T47D (cell line): ENCODE results near the gene KLHDC7B.

Experiments used
- DNase-seq, 2 experiments: peaks; one replicate each; pipeline versions ENCODE4 v3.0.0 to v3.0.0-alpha.2; 2011 to 2012; ENCODE audit warnings: low read depth in 1 of 2, low spot score in 1 of 2
- JUND ChIP-seq: IDR thresholded peaks from 2 replicates; pipeline ENCODE4 v1.6.1; 2012; ENCODE audit warnings: low read depth
- in situ Hi-C: cut with HindIII; loops from 2 replicates; pipeline ENCODE4 v1.10.0; 2016; ENCODE audit warnings: low sequenced_read_pairs, low pct_unique_long_range_greater_than_20kb

Gene KLHDC7B

DNA sequence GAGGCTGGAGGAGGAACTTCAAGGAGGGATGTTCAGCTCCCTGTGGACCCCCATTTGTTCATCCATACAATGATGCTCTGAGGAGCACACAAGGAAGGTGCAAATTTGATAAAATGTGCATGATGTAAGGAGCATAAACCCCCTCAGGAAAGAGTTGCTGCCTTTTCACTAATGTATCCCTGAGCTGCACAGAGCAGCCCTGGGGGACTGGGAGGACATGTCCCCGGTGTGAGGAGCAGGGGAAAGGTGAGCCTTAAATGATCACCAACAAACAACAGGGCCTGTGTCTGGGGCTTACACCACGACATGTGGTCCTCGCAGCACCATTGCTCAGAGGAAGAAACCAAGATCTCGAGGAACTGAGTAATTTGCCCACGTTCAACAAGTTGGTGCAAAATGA lies 51.4 kb downstream of the KLHDC7B start:
- no peak for TF ChIP-seq JUND
- in situ Hi-C loops = no loop called here
- DNase-seq = no peak

DNA sequence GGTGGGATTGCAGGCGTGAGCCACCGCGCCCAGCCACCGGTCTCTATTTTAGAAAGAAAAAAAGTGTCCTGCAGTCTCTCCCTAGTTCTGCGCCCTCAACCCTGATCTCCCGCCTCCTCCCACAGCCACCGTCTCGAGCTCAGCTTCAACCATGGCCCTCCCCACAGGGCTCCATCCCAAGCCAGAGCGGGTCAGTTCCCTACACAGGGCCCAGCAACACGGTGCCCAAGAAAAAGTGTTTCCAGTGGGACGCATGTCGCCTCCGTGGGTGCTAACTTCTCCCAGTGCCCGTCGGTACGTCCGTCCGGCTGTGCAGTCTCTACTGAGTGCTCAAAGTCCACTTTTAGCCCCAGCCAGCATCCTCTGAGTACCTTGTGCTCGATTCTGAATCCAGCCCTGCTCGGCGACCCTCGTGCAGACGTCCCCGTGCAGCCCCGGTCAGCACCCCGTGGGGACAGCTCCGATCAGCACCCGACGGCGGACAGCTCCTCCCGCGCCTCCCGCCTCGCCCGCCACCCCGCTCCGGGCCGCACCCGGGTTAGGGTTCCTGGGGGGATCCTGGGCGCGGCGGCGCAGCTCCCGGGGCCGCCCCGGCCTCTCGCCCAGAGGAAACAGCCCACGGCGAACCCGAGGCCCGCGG lies 54.2 kb downstream of the KLHDC7B start:
- DNase-seq = peak; percentile 49 to 90
- TF ChIP-seq JUND = no peak
- in situ Hi-C loops = no loop called here

DNA sequence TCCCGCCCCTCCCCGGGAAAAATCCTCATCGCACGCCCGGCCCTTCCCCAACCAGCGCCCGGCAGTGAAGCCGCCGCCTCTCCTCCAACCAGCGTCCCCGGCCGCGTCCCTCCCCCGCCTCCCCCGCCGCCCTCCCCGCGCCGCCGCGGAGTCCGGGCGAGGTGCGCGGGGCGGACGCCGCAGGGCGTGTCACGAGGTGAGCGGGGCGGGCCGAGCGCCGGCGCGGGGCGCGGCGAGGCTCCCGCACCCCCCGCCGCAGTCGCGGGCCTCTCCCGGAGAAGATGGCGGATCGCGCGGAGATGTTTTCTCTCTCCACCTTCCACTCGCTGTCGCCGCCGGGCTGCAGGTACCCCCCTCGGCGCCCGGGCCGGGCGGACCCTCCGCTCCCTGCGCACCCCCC lies 54.8 kb downstream of the KLHDC7B start, which contains the start of gene MAPK8IP2:
TSS of gene MAPK8IP2 (plus strand) at position 256 of the 400 bp plus-strand sequence. CDS start at position 282, 26 bp downstream.
- in situ Hi-C loops = no loop called here
- TF ChIP-seq JUND = no peak
- peak in 1 of 2 experiments; percentile 47 for DNase-seq
